Hepatocyte (in vitro differentiated cells): Measurements from ENCODE around the gene CSPG4.

Source experiments
- CTCF ChIP-seq: fragments of 200-600 bp; sonication (generic); IDR thresholded peaks from 2 replicates; pipeline ENCODE4 v1.5.1; 2016; ENCODE audit warnings: antibody characterized with exemption, mild to moderate bottlenecking; ENCODE audit not compliant: poor library complexity
- EZH2 ChIP-seq: fragments of 200-600 bp; sonication (generic); IDR thresholded peaks from 2 replicates; pipeline ENCODE4 v1.6.1; 2016; ENCODE audit warnings: antibody characterized with exemption, mild to moderate bottlenecking, borderline replicate concordance

- TF ChIP-seq EZH2 (no peak), CTCF (no peak)
These were observed 73.4 kb downstream of the CSPG4 start for GRCh38 chr15:75639191-75639708.
